GM19463 (cell line): ENCODE data around the gene TXNL4B.

Source experiments
- ATAC-seq: cut with Tn5 transposase; IDR thresholded peaks from one replicate; pipeline ENCODE4 v1.9.1; 2021; ENCODE audit warnings: mild to moderate bottlenecking, moderate library complexity; ENCODE audit not compliant: unreplicated experiment

TXNL4B gene

DNA sequence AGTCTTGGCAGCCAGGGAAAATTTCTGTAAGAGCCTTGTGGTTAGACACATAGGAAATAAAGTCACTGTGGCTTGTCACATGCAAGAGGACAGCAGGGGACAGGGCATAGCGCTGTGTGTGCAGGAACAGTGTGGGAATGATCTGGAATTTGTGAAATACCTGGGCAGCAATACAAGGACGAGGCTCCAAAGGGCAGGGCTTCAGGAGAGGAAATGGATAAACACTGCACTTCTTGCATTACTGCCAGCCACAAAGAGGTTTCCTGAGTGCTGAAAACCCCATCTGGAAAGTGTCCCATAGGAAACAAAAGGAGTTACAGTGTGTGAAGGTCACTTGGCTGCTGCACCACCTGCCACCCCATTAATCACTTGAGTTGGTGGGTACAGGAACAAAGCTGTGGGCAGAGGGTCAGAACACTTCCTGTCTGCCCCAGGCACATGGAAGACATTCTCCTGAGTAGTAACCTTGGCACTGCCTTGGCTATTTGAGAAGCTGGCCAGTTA lies 51.2 kb downstream of the TXNL4B start:
- ATAC-seq: no peak

DNA sequence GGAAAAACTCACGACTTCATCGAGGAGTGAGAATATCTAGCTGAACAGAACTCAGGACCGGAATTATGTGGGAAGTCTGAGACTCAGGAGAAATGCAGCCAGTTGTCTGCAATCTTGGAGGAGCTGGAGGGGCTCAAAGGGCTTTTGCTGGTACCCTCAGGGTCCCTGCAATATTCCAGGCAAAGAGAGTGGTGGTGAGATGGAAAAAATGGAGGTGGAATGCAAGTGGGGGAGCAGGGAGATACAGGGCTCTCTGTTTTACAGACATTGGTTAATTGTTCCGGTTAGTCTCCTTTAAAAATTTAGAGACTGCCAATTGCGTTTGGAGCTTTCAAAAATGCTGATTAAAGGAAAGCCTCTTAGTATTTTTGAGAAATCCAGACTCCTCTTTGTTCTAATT lies 57.3 kb downstream of the TXNL4B start:
- ATAC-seq: no peak
